K562 (cell line): ENCODE measurements around the gene SART3. TPM values are rescaled to one million over a fixed set of nuclear protein-coding genes. Genes with fewer than 3 reads are reported as not detected.

Experiments
- ARID2 ChIP-seq: fragments of 450-650 bp; IDR thresholded peaks from 2 replicates; pipeline ENCODE4 v1.6.1; 2017; ENCODE audit warnings: antibody characterized with exemption, mild to moderate bottlenecking
- CBX1 ChIP-seq: sonication (generic); IDR thresholded peaks from 2 replicates; pipeline ENCODE4 v1.6.1; 2016; ENCODE audit warnings: antibody characterized with exemption, low read depth, mild to moderate bottlenecking
- EP300 ChIP-seq: IDR thresholded peaks from 2 replicates; pipeline ENCODE4 v1.6.1; 2012; ENCODE audit warnings: low read length, improper control_type of control experiment
- EWSR1 ChIP-seq: fragments of 450-650 bp; IDR thresholded peaks from 2 replicates; pipeline ENCODE4 v1.6.1; 2018; ENCODE audit warnings: borderline replicate concordance, mild to moderate bottlenecking, low read depth, moderate library complexity; ENCODE audit not compliant: partially characterized antibody
- FOXK1 ChIP-seq: sonication (generic); formaldehyde crosslinking; IDR thresholded peaks from 2 replicates; pipeline ENCODE4 v1.8.0; 2022; ENCODE audit warnings: missing genetic modification reagents, mild to moderate bottlenecking, borderline replicate concordance
- MAFF ChIP-seq: IDR thresholded peaks from 2 replicates; pipeline ENCODE4 v1.6.1; 2012; ENCODE audit warnings: low read length, improper control_type of control experiment
- NR2C2 ChIP-seq, 2 experiments: fragments of 200-800 bp in 1 of 2; sonication (Bioruptor generic) in 1 of 2; sonication (generic) in 1 of 2; formaldehyde crosslinking in 1 of 2; IDR thresholded peaks; 2 replicates each; pipeline versions ENCODE4 v1.6.1 to v1.8.0; 2016 to 2022; ENCODE audit warnings: mild to moderate bottlenecking in 1 of 2, missing compliant biosample characterization in 1 of 2, missing genetic modification characterization in 1 of 2, missing genetic modification reagents in 1 of 2
- POU5F1 ChIP-seq: fragments of 150-350 bp; IDR thresholded peaks from 2 replicates; pipeline ENCODE4 v1.6.1; 2014; ENCODE audit warnings: borderline replicate concordance, low read length, low read depth, mild to moderate bottlenecking; ENCODE audit not compliant: partially characterized antibody
- PPARD ChIP-seq: fragments of 250-450 bp; sonication (Bioruptor Pico); IDR thresholded peaks from 2 replicates; pipeline ENCODE4 v1.8.0; 2022; ENCODE audit warnings: inconsistent platforms, mild to moderate bottlenecking, moderate library complexity
- PRPF4 ChIP-seq: fragments of 200-400 bp; formaldehyde crosslinking; IDR thresholded peaks from one replicate; pipeline ENCODE4 v1.6.1; 2017; ENCODE audit warnings: low read length, low read depth, mild to moderate bottlenecking; ENCODE audit not compliant: insufficient read depth, poor library complexity, severe bottlenecking
- PTBP1 ChIP-seq: fragments of 200-400 bp; formaldehyde crosslinking; IDR thresholded peaks from 2 replicates; pipeline ENCODE4 v1.6.1; 2017; ENCODE audit warnings: low read depth, low read length
- RBM14 ChIP-seq: fragments of 200-400 bp; formaldehyde crosslinking; IDR thresholded peaks from 2 replicates; pipeline ENCODE4 v1.6.1; 2018; ENCODE audit warnings: low read depth, mild to moderate bottlenecking, low read length, moderate library complexity, borderline replicate concordance; ENCODE audit not compliant: insufficient read depth
- SAFB ChIP-seq: fragments of 200-400 bp; formaldehyde crosslinking; IDR thresholded peaks from 2 replicates; pipeline ENCODE4 v1.6.1; 2017; ENCODE audit warnings: low read depth, low read length, borderline replicate concordance
- SIRT6 ChIP-seq: IDR thresholded peaks from one replicate; pipeline ENCODE4 v1.6.1; 2012; ENCODE audit warnings: low read depth, mild to moderate bottlenecking, control low read depth, inconsistent platforms, low read length, moderate library complexity
- SNRNP70 ChIP-seq: fragments of 200-400 bp; formaldehyde crosslinking; optimal IDR thresholded peaks from 2 replicates; pipeline ENCODE3; 2017; ENCODE audit warnings: low read depth, low read length
- SRSF3 ChIP-seq: fragments of 200-400 bp; formaldehyde crosslinking; IDR thresholded peaks from 2 replicates; pipeline ENCODE4 v1.6.1; 2016; ENCODE audit warnings: mild to moderate bottlenecking, low read length, moderate library complexity; ENCODE audit not compliant: insufficient read depth
- TEAD4 ChIP-seq, 2 experiments: sonication (generic) in 1 of 2; formaldehyde crosslinking in 1 of 2; IDR thresholded peaks; 2 replicates each; pipeline versions ENCODE4 v1.6.1 to v1.8.0; 2012 to 2022; ENCODE audit warnings: borderline replicate concordance in 1 of 2, inconsistent platforms in 1 of 2, low read length in 1 of 2, mild to moderate bottlenecking in 1 of 2, missing genetic modification reagents in 1 of 2
- ZC3H8 ChIP-seq: fragments of 450-650 bp; IDR thresholded peaks from 2 replicates; pipeline ENCODE4 v1.6.1; 2017
- ZNF140 ChIP-seq: fragments of 250-450 bp; sonication (Bioruptor Pico); IDR thresholded peaks from 2 replicates; pipeline ENCODE4 v1.8.0; 2021; ENCODE audit warnings: moderate library complexity, mild to moderate bottlenecking, inconsistent platforms
- ZNF224 ChIP-seq: sonication (generic); formaldehyde crosslinking; IDR thresholded peaks from 2 replicates; pipeline ENCODE4 v1.8.0; 2022; ENCODE audit warnings: mild to moderate bottlenecking, missing genetic modification reagents
- ZNF3 ChIP-seq: fragments of 250-450 bp; sonication (Bioruptor Pico); IDR thresholded peaks from 2 replicates; pipeline ENCODE4 v1.5.0; 2021; ENCODE audit warnings: mild to moderate bottlenecking, moderate library complexity
- ZNF668 ChIP-seq: fragments of 250-450 bp; sonication (Bioruptor Pico); IDR thresholded peaks from 2 replicates; pipeline ENCODE4 v1.8.0; 2022; ENCODE audit warnings: mild to moderate bottlenecking, inconsistent platforms
- ZNF717 ChIP-seq: fragments of 250-450 bp; sonication (Bioruptor Pico); IDR thresholded peaks from 2 replicates; pipeline ENCODE4 v1.5.0; 2021
- ZNF764 ChIP-seq: fragments of 250-450 bp; sonication (Bioruptor Pico); IDR thresholded peaks from 2 replicates; pipeline ENCODE4 v1.4.0; 2020; ENCODE audit warnings: low read depth, mild to moderate bottlenecking, moderate library complexity
- polyA plus RNA-seq, 8 experiments: library from polyadenylated mRNA; depleted of rRNA in 4 of 8; stranded (reverse) in 5 of 8; unstranded in 3 of 8; fragments of >200 nt; fragmentation: Nextera tagmentation in 2 of 8; fragmentation: Illumina TruSeq in 1 of 8; extraction: Ambion mirVana in 2 of 8; extraction: Trizol in 1 of 8; gene quantifications; 2 replicates each; pipeline versions ENCODE4 v1.2.1 to v1.2.3, GENCODE V29; 2011 to 2014; ENCODE audit warnings: inconsistent platforms in 1 of 8, missing spikeins in 1 of 8
- total RNA-seq, 7 experiments: library from RNA; depleted of rRNA in 6 of 7; stranded (reverse); fragments of >200 nt in 6 of 7; fragmentation: Illumina TruSeq in 2 of 7; extraction: Trizol in 2 of 7; gene quantifications; 2 replicates each; pipeline versions ENCODE4 v1.2.1 to v1.2.3, GENCODE V29; 2011 to 2021; ENCODE audit warnings: low replicate concordance in 1 of 7
- TF ChIP-seq, protein P1 (sequence below), 2 experiments: fragments of 450-650 bp; conservative IDR thresholded peaks; 2 replicates each; pipeline ENCODE4 v1.6.1; 2017; ENCODE audit warnings: mild to moderate bottlenecking in 2 of 2, moderate library complexity in 2 of 2
- TF ChIP-seq, protein P2 (sequence below), 2 experiments: IDR thresholded peaks; 2 replicates each; pipeline ENCODE4 v1.6.1; 2011; ENCODE audit warnings: borderline replicate concordance in 1 of 2, control low read depth in 1 of 2, low read depth in 1 of 2, low read length in 1 of 2, mild to moderate bottlenecking in 1 of 2, mixed read lengths in 1 of 2, moderate library complexity in 1 of 2; ENCODE audit not compliant: insufficient read depth in 1 of 2, insufficient read length in 1 of 2, poor library complexity in 1 of 2, severe bottlenecking in 1 of 2; ENCODE audit errors: extremely low read depth in 1 of 2

The SART3 gene
- total and polyA plus RNA-seq, 9 of the 15 experiments (the other 6 are each of a cell fraction or from before 2014, with no cell fraction given): 8.9 to 167 (median 56.7) TPM

DNA sequence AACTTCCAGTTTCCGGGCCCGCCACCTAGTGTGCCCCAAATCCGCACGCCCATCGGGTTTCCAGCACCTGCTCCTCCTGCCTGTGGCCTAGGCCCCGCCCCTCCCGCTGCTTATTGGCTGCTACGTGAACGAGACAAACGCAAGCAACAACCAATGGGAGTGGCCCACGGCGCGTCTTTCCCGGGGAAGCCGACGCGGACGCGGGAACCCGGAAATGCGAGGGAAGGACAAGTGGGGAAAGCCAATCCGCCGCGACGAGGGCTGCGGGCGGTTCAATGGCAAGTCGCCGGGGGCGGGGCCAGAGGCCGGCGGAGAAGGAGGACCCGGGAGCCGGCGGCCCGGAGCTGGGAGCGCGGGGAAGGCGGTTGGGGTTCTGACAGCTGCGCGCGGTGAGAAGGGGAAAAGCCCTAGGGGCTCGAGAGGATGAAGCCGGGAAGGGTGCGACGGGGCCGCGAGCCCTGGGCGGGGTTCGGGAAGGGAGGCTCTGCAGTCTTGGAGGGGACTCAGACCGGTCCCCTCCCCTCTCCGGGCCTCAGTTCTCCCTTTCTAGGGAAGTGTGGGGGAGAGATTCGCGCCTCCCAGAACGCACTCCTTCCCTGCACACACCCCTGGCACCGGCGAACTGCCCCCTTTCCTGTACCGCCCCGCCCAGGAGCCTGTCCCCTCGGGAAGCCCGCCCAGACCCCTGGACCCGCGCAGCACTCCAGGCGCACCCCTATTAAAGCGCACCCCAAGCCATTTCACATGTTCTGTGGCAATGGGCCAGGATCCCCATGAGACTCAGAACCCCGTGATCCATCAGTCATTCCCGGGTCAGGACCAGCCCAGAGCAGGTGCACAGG, 45.8 kb downstream of the SART3 start, which contains the start of gene FICD (continued):
- TF ChIP-seq NR2C2 (CRISPR knock-in tag; IDR thresholded peaks at IDR 0.05) (no peak), NR2C2 (tag; IDR thresholded peaks at IDR 0.05) (no peak), RBM14 (no peak), ZNF140 (no peak), ZNF224 (CRISPR knock-in tag) (no peak), EP300 (no peak), TEAD4 (IDR thresholded peaks at IDR 0.05; ENCODE audit: low read length) (no peak), TEAD4 (CRISPR knock-in tag; IDR thresholded peaks at IDR 0.05; ENCODE audit: borderline replicate concordance) (no peak), ZNF764 (CRISPR knock-in tag) (no peak), CBX1 (no peak; the same call in 1 of the 2 replicates), SNRNP70 (no peak), FOXK1 (CRISPR knock-in tag) (peak; percentile 42; the same call in 1 of the 2 replicates), PRPF4 (no peak), SRSF3 (no peak), SAFB (peak; percentile 33; the same call in 1 of the 2 replicates), ZNF3 (CRISPR knock-in tag) (no peak), ZNF668 (CRISPR knock-in tag) (no peak), SIRT6 (no peak), PTBP1 (no peak), ARID2 (no peak), ZNF717 (no peak), EWSR1 (no peak), ZC3H8 (no peak), MAFF (no peak), POU5F1 (no peak), PPARD (CRISPR knock-in tag) (no peak)
- TF ChIP-seq, protein P1, sequence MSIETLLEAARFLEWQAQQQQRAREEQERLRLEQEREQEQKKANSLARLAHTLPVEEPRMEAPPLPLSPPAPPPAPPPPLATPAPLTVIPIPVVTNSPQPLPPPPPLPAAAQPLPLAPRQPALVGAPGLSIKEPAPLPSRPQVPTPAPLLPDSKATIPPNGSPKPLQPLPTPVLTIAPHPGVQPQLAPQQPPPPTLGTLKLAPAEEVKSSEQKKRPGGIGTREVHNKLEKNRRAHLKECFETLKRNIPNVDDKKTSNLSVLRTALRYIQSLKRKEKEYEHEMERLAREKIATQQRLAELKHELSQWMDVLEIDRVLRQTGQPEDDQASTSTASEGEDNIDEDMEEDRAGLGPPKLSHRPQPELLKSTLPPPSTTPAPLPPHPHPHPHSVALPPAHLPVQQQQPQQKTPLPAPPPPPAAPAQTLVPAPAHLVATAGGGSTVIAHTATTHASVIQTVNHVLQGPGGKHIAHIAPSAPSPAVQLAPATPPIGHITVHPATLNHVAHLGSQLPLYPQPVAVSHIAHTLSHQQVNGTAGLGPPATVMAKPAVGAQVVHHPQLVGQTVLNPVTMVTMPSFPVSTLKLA (conservative IDR thresholded peaks at IDR 0.05): peak; percentile 64 to 83
- TF ChIP-seq, protein P2, sequence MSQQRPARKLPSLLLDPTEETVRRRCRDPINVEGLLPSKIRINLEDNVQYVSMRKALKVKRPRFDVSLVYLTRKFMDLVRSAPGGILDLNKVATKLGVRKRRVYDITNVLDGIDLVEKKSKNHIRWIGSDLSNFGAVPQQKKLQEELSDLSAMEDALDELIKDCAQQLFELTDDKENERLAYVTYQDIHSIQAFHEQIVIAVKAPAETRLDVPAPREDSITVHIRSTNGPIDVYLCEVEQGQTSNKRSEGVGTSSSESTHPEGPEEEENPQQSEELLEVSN (IDR thresholded peaks at IDR 0.05; ENCODE audit: borderline replicate concordance in 1 of 2, extremely low read depth in 1 of 2, insufficient read depth in 1 of 2, insufficient read length in 1 of 2, low read depth in 1 of 2, low read length in 1 of 2, poor library complexity in 1 of 2, severe bottlenecking in 1 of 2): peak; percentile 67 to 81
